K562 (cell line): ENCODE data around the gene HDAC1. TPM values are rescaled to one million over a fixed set of nuclear protein-coding genes. Genes with fewer than 3 reads are reported as not detected.

Source experiments
- ARHGAP35 ChIP-seq: fragments of 450-650 bp; IDR thresholded peaks from 2 replicates; pipeline ENCODE4 v1.6.1; 2018; ENCODE audit not compliant: partially characterized antibody
- CC2D1A ChIP-seq: fragments of 450-650 bp; IDR thresholded peaks from 2 replicates; pipeline ENCODE4 v1.6.1; 2017; ENCODE audit warnings: mild to moderate bottlenecking
- COPS2 ChIP-seq: fragments of 450-650 bp; conservative IDR thresholded peaks from 2 replicates; pipeline ENCODE4 v1.6.1; 2016; ENCODE audit warnings: mild to moderate bottlenecking, moderate library complexity
- ETV6 ChIP-seq, 3 experiments: fragments of 150-350 bp in 1 of 3; sonication (generic) in 1 of 3; formaldehyde crosslinking in 1 of 3; IDR thresholded peaks; 2 replicates each; pipeline versions ENCODE4 v1.6.1 to v1.8.0; 2014 to 2022; ENCODE audit warnings: borderline replicate concordance in 2 of 3, low read depth in 2 of 3, antibody characterized with exemption in 1 of 3, low read length in 1 of 3, mild to moderate bottlenecking in 1 of 3, missing genetic modification reagents in 1 of 3
- FOXM1 ChIP-seq, 2 experiments: fragments of 450-650 bp in 1 of 2; sonication (generic) in 1 of 2; formaldehyde crosslinking in 1 of 2; IDR thresholded peaks; 2 replicates each; pipeline versions ENCODE4 v1.6.1 to v1.9.0; 2017 to 2022; ENCODE audit warnings: low read depth in 2 of 2, mild to moderate bottlenecking in 2 of 2, missing genetic modification reagents in 1 of 2, moderate library complexity in 1 of 2
- FOXO4 ChIP-seq: fragments of 450-650 bp; formaldehyde crosslinking; IDR thresholded peaks from 2 replicates; pipeline ENCODE4 v1.4.0; 2020; ENCODE audit warnings: mild to moderate bottlenecking, moderate library complexity
- FUS ChIP-seq: fragments of 200-400 bp; formaldehyde crosslinking; optimal IDR thresholded peaks from 2 replicates; pipeline ENCODE3; 2017; ENCODE audit warnings: low read depth, low read length
- GTF2E2 ChIP-seq: fragments of 200-800 bp; sonication (Bioruptor generic); IDR thresholded peaks from 2 replicates; pipeline ENCODE4 v1.6.1; 2016; ENCODE audit warnings: missing genetic modification characterization, missing compliant biosample characterization
- MEIS2 ChIP-seq: fragments of 450-650 bp; IDR thresholded peaks from 2 replicates; pipeline ENCODE4 v1.6.1; 2014; ENCODE audit warnings: mild to moderate bottlenecking; ENCODE audit not compliant: partially characterized antibody
- MTA3 ChIP-seq: fragments of 450-650 bp; formaldehyde crosslinking; IDR thresholded peaks from 2 replicates; pipeline ENCODE4 v1.6.1; 2017; ENCODE audit warnings: mild to moderate bottlenecking, borderline replicate concordance
- NKRF ChIP-seq: fragments of 450-650 bp; IDR thresholded peaks from 2 replicates; pipeline ENCODE4 v1.6.1; 2016; ENCODE audit warnings: borderline replicate concordance
- NONO ChIP-seq, 2 experiments: fragments of 200-400 bp in 1 of 2; fragments of 450-650 bp in 1 of 2; formaldehyde crosslinking in 1 of 2; IDR thresholded peaks; 2 replicates each; pipeline ENCODE4 v1.6.1; 2017; ENCODE audit warnings: low read depth in 2 of 2, mild to moderate bottlenecking in 2 of 2, moderate library complexity in 2 of 2, low read length in 1 of 2
- PHF20 ChIP-seq: fragments of 450-650 bp; IDR thresholded peaks from 2 replicates; pipeline ENCODE4 v1.6.1; 2018; ENCODE audit not compliant: partially characterized antibody
- PTRF ChIP-seq: fragments of 450-650 bp; IDR thresholded peaks from 2 replicates; pipeline ENCODE4 v1.6.1; 2016; ENCODE audit warnings: mild to moderate bottlenecking, missing genetic modification characterization, missing compliant biosample characterization
- RFX5 ChIP-seq: IDR thresholded peaks from 2 replicates; pipeline ENCODE4 v1.6.1; 2011; ENCODE audit warnings: low read depth, mild to moderate bottlenecking, improper control_type of control experiment, low read length
- SMAD1 ChIP-seq: fragments of 150-350 bp; IDR thresholded peaks from 2 replicates; pipeline ENCODE4 v1.6.1; 2014; ENCODE audit warnings: low read length, low read depth; ENCODE audit not compliant: partially characterized antibody
- SMAD3 ChIP-seq: fragments of 450-650 bp; formaldehyde crosslinking; conservative IDR thresholded peaks from 2 replicates; pipeline ENCODE4 v1.4.0; 2020; ENCODE audit warnings: mild to moderate bottlenecking
- SMARCC2 ChIP-seq: fragments of 450-650 bp; IDR thresholded peaks from 2 replicates; pipeline ENCODE4 v1.6.1; 2017; ENCODE audit warnings: antibody characterized with exemption, moderate library complexity, mild to moderate bottlenecking, low read depth
- SNAPC5 ChIP-seq: fragments of 250-450 bp; sonication (Bioruptor Pico); IDR thresholded peaks from 2 replicates; pipeline ENCODE4 v1.8.0; 2021; ENCODE audit warnings: moderate library complexity, mild to moderate bottlenecking, inconsistent platforms
- SP1 ChIP-seq: sonication (generic); formaldehyde crosslinking; IDR thresholded peaks from 2 replicates; pipeline ENCODE4 v1.8.1; 2022; ENCODE audit warnings: mild to moderate bottlenecking, missing genetic modification reagents
- STAT5A ChIP-seq: IDR thresholded peaks from 2 replicates; pipeline ENCODE4 v1.6.1; 2012; ENCODE audit warnings: low read length, inconsistent platforms, borderline replicate concordance
- TAL1 ChIP-seq: fragments of 450-650 bp; IDR thresholded peaks from 2 replicates; pipeline ENCODE4 v1.6.1; 2016; ENCODE audit warnings: mild to moderate bottlenecking
- TCF7 ChIP-seq: sonication (generic); IDR thresholded peaks from 2 replicates; pipeline ENCODE4 v1.6.1; 2016; ENCODE audit warnings: antibody characterized with exemption, borderline replicate concordance
- TEAD2 ChIP-seq: fragments of 450-650 bp; IDR thresholded peaks from 2 replicates; pipeline ENCODE4 v1.6.1; 2016; ENCODE audit warnings: missing genetic modification characterization, control low read depth, missing compliant biosample characterization
- ZNF586 ChIP-seq: fragments of 450-650 bp; formaldehyde crosslinking; conservative IDR thresholded peaks from 2 replicates; pipeline ENCODE4 v1.4.0; 2020; ENCODE audit warnings: mild to moderate bottlenecking, moderate library complexity
- ZNF696 ChIP-seq: fragments of 250-450 bp; sonication (Bioruptor Pico); conservative IDR thresholded peaks from 2 replicates; pipeline ENCODE4 v1.4.0; 2020; ENCODE audit warnings: mild to moderate bottlenecking, moderate library complexity
- ZSCAN29 ChIP-seq: fragments of 450-650 bp; IDR thresholded peaks from 2 replicates; pipeline ENCODE4 v1.6.1; 2017
- polyA plus RNA-seq, 8 experiments: library from polyadenylated mRNA; depleted of rRNA in 4 of 8; stranded (reverse) in 5 of 8; unstranded in 3 of 8; fragments of >200 nt; fragmentation: Nextera tagmentation in 2 of 8; fragmentation: Illumina TruSeq in 1 of 8; extraction: Ambion mirVana in 2 of 8; extraction: Trizol in 1 of 8; gene quantifications; 2 replicates each; pipeline versions ENCODE4 v1.2.1 to v1.2.3, GENCODE V29; 2011 to 2014; ENCODE audit warnings: inconsistent platforms in 1 of 8, missing spikeins in 1 of 8
- total RNA-seq, 7 experiments: library from RNA; depleted of rRNA in 6 of 7; stranded (reverse); fragments of >200 nt in 6 of 7; fragmentation: Illumina TruSeq in 2 of 7; extraction: Trizol in 2 of 7; gene quantifications; 2 replicates each; pipeline versions ENCODE4 v1.2.1 to v1.2.3, GENCODE V29; 2011 to 2021; ENCODE audit warnings: low replicate concordance in 1 of 7

The HDAC1 gene
- total and polyA plus RNA-seq, 9 of the 15 experiments (the other 6 are each of a cell fraction or from before 2014, with no cell fraction given): 169 to 384 (median 193) TPM

- TF ChIP-seq NONO (IDR thresholded peaks at IDR 0.05; ENCODE audit: low read depth in 2 of 2, low read length in 1 of 2) (no peak), COPS2 (no peak), FOXM1 (IDR thresholded peaks at IDR 0.05; ENCODE audit: low read depth) (no peak), FOXM1 (CRISPR knock-in tag; IDR thresholded peaks at IDR 0.05; ENCODE audit: low read depth) (no peak), ZNF696 (CRISPR knock-in tag) (no peak), CC2D1A (no peak), SNAPC5 (CRISPR knock-in tag) (no peak), ETV6 (IDR thresholded peaks at IDR 0.05; ENCODE audit: borderline replicate concordance in 1 of 2, low read depth in 2 of 2, low read length in 1 of 2) (no peak), ETV6 (CRISPR knock-in tag; IDR thresholded peaks at IDR 0.05; ENCODE audit: borderline replicate concordance) (no peak), ARHGAP35 (no peak), MTA3 (no peak), PTRF (tag) (no peak), TEAD2 (tag) (no peak), ZSCAN29 (no peak), FUS (no peak), STAT5A (no peak), FOXO4 (CRISPR knock-in tag) (no peak), NKRF (0 out of 2 replicates have a peak, but pooled peaks have one; percentile 40), GTF2E2 (tag) (no peak), MEIS2 (no peak), PHF20 (no peak), ZNF586 (CRISPR knock-in tag) (no peak), SMAD1 (no peak), RFX5 (no peak), SP1 (CRISPR knock-in tag) (no peak), TCF7 (no peak), SMARCC2 (no peak), SMAD3 (CRISPR knock-in tag) (no peak), TAL1 (no peak)
Measured at GRCh38 chr1:32272557-32273390, 19.1 kb upstream of the HDAC1 start (continued).
